Left lobe of liver (tissue), 2 donors: ENCODE data around the gene CYP4F11. TPM values are rescaled to one million over a fixed set of nuclear protein-coding genes. Genes with fewer than 3 reads are reported as not detected.
"Not testable (repeated sequence)": the region's sequence is repeated elsewhere in the genome, so short reads cannot be mapped to it uniquely, and the experiment has no call there.

ENCODE experiments used
- ATAC-seq: fragments of 200-7000 bp; cut with Tn5 transposase; one replicate; pipeline ENCODE4 v1.9.1; 2020; ENCODE audit warnings: mild to moderate bottlenecking, moderate library complexity
- DNase-seq: peaks from one replicate; pipeline ENCODE4 v3.0.0-alpha.2; 2020; ENCODE audit warnings: low spot score
- total RNA-seq: library from RNA; stranded (reverse); gene quantifications from one replicate; pipeline ENCODE4 v1.2.1, GENCODE V29; 2021
- donor health status: DM: no; HTN: no; CAD: no; lungs with moderate emphysema.
- donor health status: DM: no; HTN: yes; CAD: no.

Gene CYP4F11
- total RNA-seq, 1 donor from 2014 or later, result 97.0 TPM

DNA sequence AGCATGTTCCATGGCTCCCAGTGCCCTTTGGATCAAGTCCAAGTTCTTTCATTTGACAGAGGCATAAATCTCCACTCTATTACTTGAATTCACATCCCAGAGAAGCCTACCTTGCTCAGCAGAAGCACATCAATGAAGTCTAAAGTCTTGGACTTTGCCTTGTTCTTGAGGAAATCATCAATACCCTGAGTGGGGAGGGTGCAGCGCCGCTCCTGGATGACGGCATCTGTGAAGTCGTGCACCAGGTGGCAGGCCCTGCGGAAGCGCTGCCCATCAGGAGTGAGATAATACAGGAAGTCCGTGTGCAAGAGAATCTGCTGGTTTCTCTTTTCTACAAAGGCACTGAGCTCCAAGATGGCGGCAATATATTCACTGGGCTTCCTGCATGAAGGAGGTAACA, 10.6 kb downstream of the CYP4F11 start:
- DNase-seq (peak; percentile 35), ATAC-seq (no peak)

DNA sequence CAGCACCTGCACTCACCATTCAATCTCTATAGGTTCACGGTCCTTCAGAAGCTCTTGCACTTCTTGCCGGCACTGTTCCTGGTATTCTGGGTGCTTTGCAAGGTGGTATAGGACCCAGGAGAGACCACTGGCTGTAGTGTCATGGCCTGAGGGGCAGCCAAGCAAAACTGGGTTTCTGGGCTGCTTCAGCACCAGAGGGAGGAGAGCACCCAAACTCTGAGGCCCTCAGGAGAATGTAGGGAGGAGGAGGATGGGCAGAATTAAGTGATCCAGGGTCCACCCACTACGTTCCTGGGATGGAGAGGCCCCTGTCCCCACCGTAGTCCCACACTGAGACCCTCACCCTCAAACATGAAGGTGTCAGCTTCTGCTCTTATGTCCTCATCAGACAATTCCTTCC, 12.3 kb downstream of the CYP4F11 start:
- DNase-seq (peak; percentile 26), ATAC-seq (no peak)

DNA sequence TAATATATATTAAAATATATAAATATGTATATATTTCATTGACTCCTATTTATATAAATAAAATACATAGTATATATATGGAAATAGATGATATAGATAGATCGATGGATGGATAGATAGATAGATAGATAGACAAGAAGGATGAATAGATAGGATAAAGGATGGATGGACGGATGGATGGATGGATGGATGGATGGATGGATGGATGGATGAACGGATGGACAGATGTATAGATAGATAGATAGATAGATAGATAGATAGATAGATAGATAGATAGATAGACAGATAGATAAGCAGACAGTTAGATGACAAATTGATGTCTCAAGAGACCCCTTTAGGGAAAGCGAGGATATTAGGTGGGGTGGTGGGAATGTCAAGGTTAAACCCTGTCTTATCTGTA, 15.1 kb downstream of the CYP4F11 start:
- no peak for DNase-seq
- no peak for ATAC-seq

DNA sequence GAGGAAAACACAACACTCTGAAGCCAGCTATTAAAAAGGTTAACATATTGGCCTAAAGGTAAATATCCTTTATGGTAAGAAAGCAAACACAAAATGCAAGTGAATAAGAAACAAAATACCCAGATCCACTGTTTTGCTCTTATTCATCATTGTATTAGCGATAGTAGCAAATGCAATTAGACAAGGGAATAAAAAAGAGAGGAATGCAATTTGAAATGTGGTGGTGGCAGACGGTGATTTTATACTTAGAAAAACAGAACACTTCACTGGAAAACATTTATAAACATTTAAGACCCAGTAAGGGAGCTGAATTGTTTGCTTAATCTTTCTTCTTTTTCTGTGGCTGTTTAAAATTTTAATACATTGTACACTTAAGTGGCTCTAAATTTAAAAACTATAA, 19.2 kb downstream of the CYP4F11 start:
- no peak for DNase-seq
- ATAC-seq, result no peak

DNA sequence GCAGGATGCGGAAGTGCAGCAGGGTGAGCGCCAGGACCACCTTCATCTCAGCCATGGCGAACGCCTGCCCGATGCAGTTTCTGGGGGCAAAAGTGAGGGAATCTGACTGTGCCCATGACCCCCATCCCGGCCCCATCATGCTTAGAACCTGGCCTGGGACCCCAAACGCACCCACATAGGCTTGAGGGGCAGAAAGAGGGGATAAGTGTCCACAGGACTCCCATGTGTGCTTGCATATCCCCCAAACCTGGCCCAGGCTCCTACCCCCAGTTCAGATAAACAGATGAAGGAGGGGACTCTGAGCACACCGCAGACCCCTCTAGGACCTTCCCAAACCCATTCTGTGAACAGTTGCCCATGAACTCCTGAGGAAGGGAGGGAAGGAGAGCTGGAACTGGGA, 20.5 kb downstream of the CYP4F11 start:
- no peak for DNase-seq
- no peak for ATAC-seq

DNA sequence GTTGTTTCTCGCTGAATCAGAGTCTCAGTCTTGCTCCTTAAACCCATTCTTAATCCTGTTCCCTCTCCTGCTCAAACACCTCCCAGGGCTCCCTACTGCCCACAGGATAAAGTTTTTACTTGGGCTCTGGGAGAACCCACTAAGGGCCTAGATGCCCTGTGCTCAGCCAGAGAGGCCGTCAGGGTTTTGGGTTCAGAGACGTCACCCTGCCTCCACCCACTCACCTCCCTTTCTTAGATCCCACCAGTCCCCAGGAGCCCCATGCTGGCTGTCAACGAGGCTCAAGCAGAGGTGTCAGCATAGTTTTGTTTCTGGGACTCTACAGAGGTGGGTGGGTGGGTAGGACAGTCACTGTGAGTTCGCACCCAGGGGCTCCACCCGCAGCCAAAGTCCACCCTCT, 20.9 kb downstream of the CYP4F11 start:
- ATAC-seq (no peak), DNase-seq (no peak)

DNA sequence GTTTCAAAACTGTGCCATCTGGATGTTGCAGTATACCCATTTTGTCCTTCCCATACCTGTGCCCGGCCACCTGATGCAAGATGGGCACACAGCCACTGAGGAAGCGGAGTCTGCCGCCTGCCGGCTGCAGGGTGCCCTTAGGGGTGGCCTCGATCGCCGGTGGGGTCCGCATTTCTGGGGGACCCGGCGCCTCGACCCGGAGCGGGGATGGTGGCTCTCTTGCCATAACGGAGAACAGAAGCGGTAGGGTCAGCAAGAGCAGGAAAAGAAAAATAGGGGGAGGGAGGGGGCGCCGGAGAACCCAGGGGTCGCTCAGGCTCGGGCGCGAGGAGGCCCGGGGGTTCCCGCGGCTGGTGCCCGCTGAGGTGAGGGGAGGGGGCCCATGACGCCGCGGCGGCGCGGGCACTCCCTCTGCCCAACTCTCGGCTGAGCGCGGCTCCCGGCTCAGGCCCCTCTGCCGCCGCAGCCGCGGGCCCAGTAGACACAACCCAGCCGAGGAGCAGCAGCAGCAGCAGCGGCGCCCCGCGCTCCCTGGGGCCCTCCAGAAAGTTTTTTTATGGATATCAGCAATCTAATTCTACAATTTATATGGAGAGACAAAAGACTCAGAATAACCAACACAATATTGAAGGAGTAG, 22.6 kb downstream of the CYP4F11 start:
- ATAC-seq, result peak; percentile 38
- DNase-seq, result no peak

DNA sequence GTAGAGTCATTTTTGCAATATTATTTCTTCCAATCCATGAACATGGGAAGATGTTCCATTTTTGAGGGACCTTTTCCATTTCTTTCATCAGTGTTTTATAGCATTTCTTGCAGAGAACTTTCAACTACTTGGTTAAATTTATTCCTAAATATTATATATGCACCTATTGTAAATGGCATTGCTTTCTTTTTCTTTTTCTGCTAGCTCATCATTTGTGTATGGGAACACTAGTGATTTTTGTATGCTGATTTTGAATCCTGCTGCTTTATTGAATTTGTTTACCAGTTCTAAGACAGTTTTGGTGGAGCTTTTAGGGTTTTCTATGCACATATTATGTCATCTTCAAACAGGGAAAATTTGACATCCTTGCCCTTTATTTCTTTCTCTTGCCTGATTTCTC, 29.3 kb downstream of the CYP4F11 start:
- ATAC-seq, result no peak
- DNase-seq, result no peak

DNA sequence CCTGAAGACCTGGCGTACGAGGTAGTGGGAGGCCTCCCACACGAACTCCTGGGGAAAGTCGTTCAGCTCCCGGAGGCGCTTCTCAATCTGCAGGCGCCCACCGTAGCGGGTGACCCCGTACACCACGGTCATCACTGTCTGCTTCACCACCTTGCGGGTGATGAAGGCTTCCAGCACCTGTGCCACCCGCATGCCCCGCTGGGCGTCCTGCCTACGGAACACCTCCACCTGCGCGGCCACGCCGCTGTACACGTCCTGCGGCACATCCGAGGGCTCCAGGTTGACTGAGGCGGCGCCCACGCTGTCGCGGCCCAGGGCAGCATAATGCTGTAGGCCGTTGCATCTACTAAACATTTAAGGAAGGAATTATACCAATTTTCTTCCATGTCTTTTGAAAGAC, 31.4 kb downstream of the CYP4F11 start:
- not testable (repeated sequence) for ATAC-seq, DNase-seq

DNA sequence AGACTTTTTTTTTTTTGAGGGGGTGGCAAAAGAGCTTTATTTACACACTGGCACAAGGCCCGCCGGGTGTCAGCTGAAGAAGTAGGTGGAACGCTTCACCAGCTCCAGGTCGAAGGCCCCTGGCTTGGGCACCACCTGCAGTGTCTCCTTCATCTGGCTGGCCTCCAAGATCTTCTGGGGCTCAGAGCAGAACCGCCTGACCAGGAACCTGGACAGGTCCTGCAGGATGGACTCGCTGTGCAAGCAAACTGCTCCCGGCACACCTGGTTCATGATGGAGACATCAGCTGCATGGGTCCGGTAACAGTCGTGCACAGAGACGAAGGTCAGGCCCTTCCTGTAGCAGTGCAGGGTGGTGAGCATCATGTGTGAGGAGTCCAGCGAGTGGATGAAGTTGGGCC, 32.1 kb downstream of the CYP4F11 start:
- peak; percentile 62 for DNase-seq
- ATAC-seq, result peak; percentile 10

DNA sequence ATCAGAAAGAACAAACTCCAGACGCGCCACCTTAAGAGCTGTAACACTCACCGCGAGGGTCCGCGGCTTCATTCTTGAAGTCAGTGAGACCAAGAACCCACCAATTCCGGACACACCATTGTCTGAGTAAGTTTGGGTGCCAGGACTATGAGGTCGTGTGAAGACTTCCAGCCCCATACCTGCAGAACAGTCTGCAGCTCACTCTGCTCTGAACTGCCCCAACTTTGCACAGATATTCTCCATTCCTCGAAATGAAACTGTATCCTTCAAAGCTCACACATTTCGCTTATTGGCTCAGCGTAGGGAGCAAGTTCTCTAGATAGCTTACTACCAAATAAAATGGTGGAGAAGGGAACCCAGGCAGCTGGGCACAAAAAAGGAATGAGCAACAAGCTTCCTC, 33.8 kb downstream of the CYP4F11 start:
- DNase-seq (no peak), ATAC-seq (no peak)

DNA sequence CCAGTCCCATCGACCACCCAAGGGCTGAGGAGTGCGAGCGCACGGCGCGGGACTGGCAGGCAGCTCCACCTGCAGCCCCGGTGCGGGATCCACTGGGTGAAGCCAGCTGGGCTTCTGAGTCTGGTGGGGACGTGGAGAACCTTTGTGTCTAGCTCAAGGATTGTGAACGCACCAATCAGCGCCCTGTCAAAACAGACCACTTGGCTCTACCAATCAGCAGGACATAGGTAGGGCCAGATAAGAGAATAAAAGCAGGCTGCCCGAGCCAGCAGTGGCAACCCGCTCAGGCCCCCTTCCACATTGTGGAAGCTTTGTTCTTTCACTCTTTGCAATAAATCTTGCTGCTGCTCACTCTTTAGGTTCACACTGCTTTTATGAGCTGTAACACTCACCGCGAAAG, 34.3 kb downstream of the CYP4F11 start:
- not testable (repeated sequence) for ATAC-seq, DNase-seq

DNA sequence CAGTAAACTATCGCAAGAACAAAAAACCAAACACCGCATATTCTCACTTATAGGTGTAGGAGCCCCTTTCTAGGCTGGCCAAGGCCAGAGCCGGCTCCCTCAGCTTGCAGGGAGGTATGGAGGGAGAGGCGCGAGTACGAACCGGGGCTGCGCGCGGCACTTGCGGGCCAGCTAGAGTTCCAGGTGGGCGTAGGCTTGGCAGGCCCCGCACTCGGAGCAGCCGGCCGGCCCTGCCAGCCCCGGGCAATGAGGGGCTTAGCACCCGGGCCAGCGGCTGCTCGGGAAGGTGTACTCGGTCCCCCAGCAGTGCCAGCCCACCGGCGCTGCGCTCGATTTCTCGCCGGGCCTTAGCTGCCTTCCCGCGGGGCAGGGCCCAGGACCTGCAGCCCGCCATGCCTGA, 34.8 kb downstream of the CYP4F11 start:
- not testable (repeated sequence) for ATAC-seq, DNase-seq

DNA sequence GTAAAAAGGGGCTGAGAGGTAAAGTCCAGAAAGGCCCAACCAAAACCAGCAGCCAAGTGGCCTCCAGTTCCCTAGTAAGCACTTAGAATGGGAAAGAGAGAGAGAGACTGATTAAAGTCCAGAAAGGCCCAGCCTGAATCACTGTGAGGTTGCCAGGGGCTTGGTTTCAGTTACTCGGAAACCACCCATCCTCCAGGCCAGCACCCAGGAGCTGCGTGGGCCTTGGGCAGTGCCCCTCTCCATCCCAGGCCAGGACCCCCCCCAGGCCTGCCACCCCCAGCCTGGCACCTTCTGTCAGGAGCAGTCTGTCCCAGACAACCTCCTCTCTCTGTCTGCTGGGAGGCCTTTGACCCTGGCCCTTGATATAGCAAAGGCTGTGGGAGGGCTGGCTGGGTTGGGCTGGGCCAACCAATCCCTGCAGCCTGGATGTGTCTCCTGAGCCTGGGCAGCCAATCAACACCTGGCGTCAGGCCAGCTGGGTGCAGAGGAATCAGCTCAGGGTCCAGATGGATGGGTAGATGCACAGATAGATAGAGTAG, 36.5 kb downstream of the CYP4F11 start, which contains the start of gene CYP4F2:
Gene CYP4F2, minus strand, starts transcription at position 337 of the 539 bp plus-strand sequence. CDS start 463 bp downstream, outside the sequence.
- DNase-seq, result peak; percentile 97
- ATAC-seq, result peak; percentile 93

DNA sequence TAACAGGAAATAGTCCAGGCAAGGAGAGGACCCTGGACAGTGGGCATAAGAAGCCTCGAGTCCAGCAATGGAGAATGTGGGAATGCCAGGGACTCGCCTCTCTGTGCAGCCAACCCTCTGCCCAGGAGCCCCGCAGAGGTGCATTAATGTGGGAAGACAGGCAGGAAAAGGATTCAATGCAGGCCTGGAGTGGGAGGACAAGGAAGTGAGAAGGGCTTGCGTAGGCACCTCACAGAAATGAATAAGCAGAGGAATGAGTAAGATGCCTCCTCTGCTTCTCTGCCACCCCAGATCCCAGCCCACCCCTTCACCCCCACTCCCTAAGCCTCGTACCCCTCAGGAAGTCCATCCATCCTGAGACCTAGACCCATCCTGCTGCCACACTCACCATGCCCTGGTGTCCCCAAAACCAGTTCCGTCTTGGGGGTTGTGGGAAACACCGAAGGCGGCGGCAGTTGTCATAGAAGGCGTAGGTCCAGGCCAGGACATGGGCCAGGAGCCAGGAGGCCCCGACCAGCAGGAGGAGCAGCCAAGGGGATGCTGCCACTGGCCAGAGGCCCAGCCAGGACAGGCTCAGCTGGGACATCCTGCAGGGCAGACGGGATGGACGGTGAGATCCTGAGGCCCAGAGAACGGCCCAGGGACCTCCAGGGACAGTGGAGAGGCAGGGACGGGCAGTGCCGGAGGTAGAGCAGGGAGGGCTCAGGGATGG, 37.1 kb downstream of the CYP4F11 start:
- ATAC-seq (peak; percentile 59), DNase-seq (peak; percentile 72)

DNA sequence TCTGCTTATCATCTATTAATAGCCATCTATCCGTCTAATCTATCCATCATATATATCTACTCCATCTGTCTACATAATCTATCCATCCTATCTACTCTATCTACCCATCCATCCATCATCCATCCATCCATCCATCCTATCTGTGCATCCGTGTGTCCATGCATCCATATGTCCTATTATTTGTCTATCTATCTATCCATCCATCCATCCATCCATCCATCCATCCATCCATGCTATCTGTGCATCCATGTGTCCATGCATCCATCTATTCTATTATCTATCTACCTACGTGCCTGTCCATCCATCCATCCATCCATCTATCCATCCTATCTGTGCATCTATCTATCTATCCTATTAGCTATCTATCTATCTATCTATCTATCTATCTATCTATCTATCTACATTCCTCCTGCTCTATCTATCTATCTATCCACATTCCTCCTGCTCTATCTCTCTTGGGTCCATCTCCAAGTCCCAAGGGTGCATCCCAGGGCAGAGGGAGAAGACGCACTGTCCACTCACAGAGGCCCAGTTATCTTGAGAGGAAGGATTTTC, 38.4 kb downstream of the CYP4F11 start:
- DNase-seq, result no peak
- ATAC-seq, result no peak

DNA sequence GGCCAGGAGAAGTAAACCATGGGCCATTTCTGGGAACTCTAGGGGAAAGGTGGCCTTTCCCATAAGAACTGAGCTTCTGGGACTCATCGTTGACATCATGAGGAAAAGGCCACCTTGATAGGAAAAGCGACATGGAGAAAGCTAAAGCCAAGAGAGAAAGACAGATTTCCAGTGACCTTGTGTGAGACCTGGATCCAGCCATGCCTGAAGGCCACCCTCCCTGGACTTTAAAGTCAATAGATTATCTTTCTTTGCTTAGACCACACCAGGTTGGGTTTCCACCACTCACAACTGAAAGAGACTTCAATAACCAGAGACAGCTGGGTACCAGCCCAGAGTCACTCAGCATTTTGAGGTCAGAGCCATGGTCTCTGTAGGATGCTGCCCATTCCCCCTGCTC, 40.0 kb downstream of the CYP4F11 start:
- DNase-seq, result no peak
- no peak for ATAC-seq

DNA sequence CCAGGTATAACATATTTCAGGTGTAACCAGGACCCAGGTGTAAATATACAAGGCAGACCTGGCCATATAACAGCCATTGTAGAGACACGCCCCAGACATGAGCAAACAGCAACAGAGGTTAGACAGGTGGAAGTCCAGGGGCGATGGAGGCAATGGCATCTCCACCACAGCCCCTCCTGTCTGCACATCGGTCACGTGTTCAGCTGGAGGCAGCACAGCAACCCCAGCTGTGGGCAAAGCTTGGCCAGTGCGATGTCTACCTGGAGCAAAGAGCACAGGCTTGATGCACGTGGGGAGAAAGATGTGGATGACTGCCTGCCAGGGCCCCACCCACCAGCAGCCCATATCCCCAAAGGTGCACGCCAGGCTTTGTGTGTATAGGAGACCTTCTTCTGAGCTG, 40.9 kb downstream of the CYP4F11 start:
- peak; percentile 42 for ATAC-seq
- peak; percentile 82 for DNase-seq

DNA sequence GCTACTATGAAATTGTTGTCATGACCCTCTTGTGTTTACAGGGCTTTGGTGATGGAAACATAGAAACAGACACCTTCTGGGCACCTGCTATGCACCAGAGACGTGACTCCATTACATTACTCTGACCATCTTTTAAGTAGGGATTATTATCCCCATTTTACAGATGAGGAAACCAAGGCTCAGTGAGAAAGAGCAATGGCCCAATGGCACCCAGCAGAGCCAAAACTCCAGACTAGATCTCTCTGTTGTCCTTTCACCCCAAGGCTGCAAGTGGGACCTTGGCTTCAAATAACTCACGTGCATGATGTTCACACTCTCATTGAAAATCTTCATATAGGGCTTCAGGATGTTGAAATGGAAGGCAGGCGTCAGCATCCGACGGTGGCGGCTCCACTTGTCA, 42.3 kb downstream of the CYP4F11 start:
- no peak for ATAC-seq
- DNase-seq, result no peak

DNA sequence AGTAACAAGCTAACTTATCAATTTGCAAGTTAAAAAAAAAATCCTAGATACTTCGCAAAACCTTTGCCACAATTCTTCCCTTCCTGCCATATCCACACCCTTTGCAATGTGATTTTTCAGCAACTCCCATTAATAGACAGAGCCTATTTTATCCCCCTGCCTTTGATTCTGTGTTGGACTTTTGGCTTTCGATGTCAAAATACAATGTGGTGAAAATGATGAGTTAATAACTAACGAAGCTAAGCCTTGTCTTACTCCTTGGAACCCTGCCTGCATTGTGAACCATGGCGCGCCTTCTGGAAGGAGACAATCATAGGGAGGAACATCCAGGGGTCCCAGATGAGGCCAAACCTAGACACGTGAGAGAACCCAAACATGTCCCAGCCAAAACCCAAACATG, 42.9 kb downstream of the CYP4F11 start:
- peak; percentile 60 for ATAC-seq
- DNase-seq, result no peak

DNA sequence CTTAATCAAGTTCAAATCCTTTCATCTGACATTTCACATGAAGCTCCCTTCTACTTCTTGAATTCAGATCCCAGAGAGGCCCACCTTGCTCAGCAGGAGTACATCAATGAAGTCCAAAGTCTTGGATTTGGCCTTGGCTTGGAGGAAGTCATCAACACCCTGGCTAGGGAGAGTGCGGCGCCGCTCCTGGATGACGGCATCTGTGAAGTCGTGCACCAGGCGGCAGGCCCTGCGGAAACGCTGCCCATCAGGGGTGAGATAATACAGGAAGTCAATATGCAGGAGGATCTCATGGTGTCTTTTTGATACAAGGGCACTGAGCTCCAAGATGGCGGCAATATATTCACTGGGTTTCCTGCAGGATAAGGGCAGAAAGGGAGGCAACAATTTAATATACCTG, 45.0 kb downstream of the CYP4F11 start:
- not testable (repeated sequence) for ATAC-seq, DNase-seq

DNA sequence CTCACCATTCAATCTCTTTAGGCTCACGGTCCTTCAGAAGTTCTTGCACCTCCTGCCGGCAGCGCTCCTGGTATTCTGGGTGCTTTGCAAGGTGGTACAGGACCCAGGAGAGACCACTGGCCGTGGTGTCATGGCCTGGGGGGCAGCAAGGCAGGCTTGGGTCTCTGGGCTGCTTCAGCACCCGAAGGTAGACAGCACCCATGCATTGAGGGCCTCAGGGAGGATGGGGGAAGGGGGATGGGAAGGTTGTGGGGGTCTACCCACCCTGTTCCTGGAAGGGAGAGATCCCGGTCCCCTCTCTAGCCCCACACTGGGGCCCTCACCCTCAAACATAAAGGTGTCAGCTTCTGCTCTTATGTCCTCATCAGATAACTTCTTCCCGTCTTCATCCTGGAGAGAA, 48.4 kb downstream of the CYP4F11 start:
- DNase-seq (no peak), ATAC-seq (no peak)
